PC-3 (cell line): Measurements from ENCODE around the gene ADAMTS17. TPM values are rescaled to one million over a fixed set of nuclear protein-coding genes. Genes with fewer than 3 reads are reported as not detected.

Experiments
- ATAC-seq: fragments of 200-7000 bp; cut with Tn5 transposase; 2 replicates; pipeline ENCODE4 v1.9.1; 2020; ENCODE audit warnings: mild to moderate bottlenecking, moderate library complexity
- BruUV-seq: library from RNA; stranded (reverse); fragments of 400-500 nt; replicated peaks from 2 replicates; lab custom pipeline; 2021; lab: Mats Ljungman, UMichigan
- CTCF ChIA-PET: fragments of 300-600 bp; sonication (Branson Sonifier 250); formaldehyde crosslinking; loops from one replicate; lab custom pipeline; 2022; ENCODE audit warnings: antibody characterized with exemption; lab: Charles Lee
- POLR2A ChIA-PET: fragments of 300-600 bp; sonication (Branson Sonifier 250); formaldehyde crosslinking; loops from one replicate; lab custom pipeline; 2022; ENCODE audit warnings: antibody characterized with exemption; ENCODE audit not compliant: unreplicated experiment; lab: Charles Lee
- DNase-seq: peaks from one replicate; pipeline ENCODE4 v3.0.0-alpha.2; 2015
- H2AFZ ChIP-seq: fragments of 300-600 bp; sonication (generic); 2 replicates; pipeline ENCODE4 v1.6.0; 2016; ENCODE audit warnings: antibody characterized with exemption, low read length
- H3F3A ChIP-seq: fragments of 300-600 bp; sonication (generic); one replicate; pipeline ENCODE4 v1.6.0; 2017; ENCODE audit warnings: antibody characterized with exemption, low read length, control low read depth, mild to moderate bottlenecking; ENCODE audit not compliant: unreplicated experiment
- H3K27ac ChIP-seq: fragments of 300-600 bp; sonication (generic); 2 replicates; pipeline ENCODE4 v1.5.1; 2016; ENCODE audit warnings: mild to moderate bottlenecking, low read length
- H3K27me3 ChIP-seq: fragments of 300-600 bp; sonication (generic); 2 replicates; pipeline ENCODE4 v1.6.1; 2016; ENCODE audit warnings: low read length, mixed read lengths
- H3K36me3 ChIP-seq: fragments of 300-600 bp; sonication (generic); 2 replicates; pipeline ENCODE4 v1.6.1; 2016; ENCODE audit warnings: low read depth, mixed run types, low read length, mixed read lengths
- H3K4me1 ChIP-seq: fragments of 300-600 bp; sonication (generic); 2 replicates; pipeline ENCODE4 v1.5.1; 2016; ENCODE audit warnings: low read length; ENCODE audit not compliant: insufficient read depth
- H3K4me2 ChIP-seq: fragments of 300-600 bp; sonication (generic); 2 replicates; pipeline ENCODE4 v1.6.0; 2016; ENCODE audit warnings: low read length
- H3K4me3 ChIP-seq: fragments of 300-600 bp; sonication (generic); 2 replicates; pipeline ENCODE4 v1.5.1; 2016; ENCODE audit warnings: mild to moderate bottlenecking, low read length, mixed read lengths
- H3K79me2 ChIP-seq: fragments of 300-600 bp; sonication (generic); 2 replicates; pipeline ENCODE4 v1.6.1; 2017; ENCODE audit warnings: low read length, mixed read lengths
- H3K9ac ChIP-seq: fragments of 300-600 bp; sonication (generic); 2 replicates; pipeline ENCODE4 v1.6.0; 2016; ENCODE audit warnings: mild to moderate bottlenecking, low read length
- H3K9me2 ChIP-seq: fragments of 300-600 bp; sonication (generic); replicated peaks from 2 replicates; pipeline ENCODE4 v1.6.1; 2016; ENCODE audit warnings: mixed run types, low read length, mixed read lengths
- H3K9me3 ChIP-seq: fragments of 300-600 bp; sonication (generic); 2 replicates; pipeline ENCODE4 v1.6.1; 2016; ENCODE audit warnings: low read length, mixed read lengths
- H4K20me1 ChIP-seq: fragments of 300-600 bp; sonication (generic); 2 replicates; pipeline ENCODE4 v1.6.1; 2016; ENCODE audit warnings: low read length, mixed read lengths
- CTCF ChIP-seq: fragments of 300-600 bp; sonication (generic); conservative IDR thresholded peaks from 2 replicates; pipeline ENCODE4 v1.5.1; 2017; ENCODE audit warnings: antibody characterized with exemption, low read depth, mild to moderate bottlenecking, low read length
- EZH2 ChIP-seq: fragments of 300-600 bp; sonication (generic); IDR thresholded peaks from one replicate; pipeline ENCODE4 v1.6.1; 2017; ENCODE audit warnings: antibody characterized with exemption, mild to moderate bottlenecking, low read length; ENCODE audit not compliant: unreplicated experiment
- EZH2phosphoT487 ChIP-seq: fragments of 300-600 bp; sonication (generic); IDR thresholded peaks from 2 replicates; pipeline ENCODE4 v1.6.1; 2018; ENCODE audit warnings: mild to moderate bottlenecking, antibody characterized with exemption, low read length, borderline replicate concordance
- intact Hi-C: fragments of 100-400 bp; cut with micrococcal nuclease; formaldehyde crosslinking; loops from 2 replicates; pipeline ENCODE4 v1.9.0; 2023
- total RNA-seq: library from RNA; depleted of rRNA; stranded (reverse); fragments of >200 nt; gene quantifications from 2 replicates; pipeline ENCODE4 v1.2.3, GENCODE V29; 2014

The ADAMTS17 gene
- total RNA-seq, 1 experiment from 2014 or later: 6.9 TPM

- Histone ChIP-seq H3K4me2 (no peak overlapping the region), H3F3A (no peaks in the 10 kb centered on the region), H4K20me1 (no peaks in the 10 kb centered on the region), H3K79me2 (no peaks in the 10 kb centered on the region), H3K27me3 (no peaks in the 10 kb centered on the region), H2AFZ (no peak overlapping the region), H3K4me3 (no peak overlapping the region), H3K36me3 (no peaks in the 10 kb centered on the region), H3K27ac (no peak overlapping the region), H3K9me3 (no peaks in the 10 kb centered on the region), H3K9me2 (no peaks in the 10 kb centered on the region), H3K9ac (no peak overlapping the region), H3K4me1 (peaks cover 40% of the 10 kb centered on the region)
- no peak for TF ChIP-seq CTCF
- TF ChIP-seq EZH2phosphoT487: no peak
- no peak for TF ChIP-seq EZH2
- ATAC-seq: no peak
- no TSS peak for BruUV-seq
- CTCF ChIA-PET: no interaction called here
- POLR2A ChIA-PET: no interaction called here
- intact Hi-C loops: loop anchor here (10.0 kb wide), 2 partner anchors 149 to 189 kb away; no protein-coding TSS in a partner anchor
- DNase-seq: no peak
These were observed 228.3 kb downstream of the ADAMTS17 start for GRCh38 chr15:100113351-100114080.

- Histone ChIP-seq H3K4me3 (no peak overlapping the region), H3K79me2 (no peaks in the 10 kb centered on the region), H3K4me1 (peaks cover 40% of the 10 kb centered on the region), H3K9me2 (no peaks in the 10 kb centered on the region), H3K9me3 (no peaks in the 10 kb centered on the region), H3K4me2 (no peak overlapping the region), H3F3A (no peaks in the 10 kb centered on the region), H3K36me3 (no peaks in the 10 kb centered on the region), H3K27ac (no peak overlapping the region), H2AFZ (no peak overlapping the region), H3K27me3 (no peaks in the 10 kb centered on the region), H3K9ac (no peak overlapping the region), H4K20me1 (no peaks in the 10 kb centered on the region)
- BruUV-seq: no TSS peak
- DNase-seq (no peak), ATAC-seq (no peak)
- TF ChIP-seq EZH2 (no peak), CTCF (no peak), EZH2phosphoT487 (no peak)
- POLR2A ChIA-PET: no interaction called here
- CTCF ChIA-PET: no interaction called here
- intact Hi-C loops: loop anchor here (10.0 kb wide), 2 partner anchors 148 to 188 kb away; no protein-coding TSS in a partner anchor
These were observed 229.0 kb downstream of the ADAMTS17 start for GRCh38 chr15:100112636-100113305.

- H2AFZ ChIP-seq: no peak overlapping the region
- CTCF ChIA-PET: no interaction called here
- no peaks in the 10 kb centered on the region for H3K36me3 ChIP-seq
- H3K4me3 ChIP-seq: no peak overlapping the region
- POLR2A ChIA-PET: interaction anchor here (0.6 to 0.7 kb wide), 2 partner anchors 63 to 287 kb away, joined by 3 to 4 read pairs; no protein-coding TSS in a partner anchor
- H3K4me1 ChIP-seq: peaks cover 40% of the 10 kb centered on the region
- H3K9ac ChIP-seq: no peak overlapping the region
- H3K9me3 ChIP-seq: no peaks in the 10 kb centered on the region
- H3K79me2 ChIP-seq: no peaks in the 10 kb centered on the region
- H3F3A ChIP-seq: no peaks in the 10 kb centered on the region
- intact Hi-C loops: loop anchor here (10.0 kb wide), 2 partner anchors 147 to 187 kb away; no protein-coding TSS in a partner anchor
- H3K9me2 ChIP-seq: no peaks in the 10 kb centered on the region
- no TSS peak for BruUV-seq
- ATAC-seq (no peak), DNase-seq (no peak)
- 0 out of 2 replicates have a peak overlapping the region, but pooled peaks have one; percentile 43 for H3K4me2 ChIP-seq
- H3K27ac ChIP-seq: peak overlapping the region; percentile 83
- TF ChIP-seq EZH2 (no peak), CTCF (no peak)
- no peaks in the 10 kb centered on the region for H3K27me3 ChIP-seq
- no peaks in the 10 kb centered on the region for H4K20me1 ChIP-seq
These were observed 229.7 kb downstream of the ADAMTS17 start for GRCh38 chr15:100112061-100112420.
